CD4-positive, alpha-beta T cell treated with Interleukin-1 beta for 1 hour (primary cell): Measurements from ENCODE around the gene MRPL50.
"Not testable (repeated sequence)": the region's sequence is repeated elsewhere in the genome, so short reads cannot be mapped to it uniquely, and the experiment has no call there.

Experiments
- DNase-seq, 2 donors: peaks; one replicate each; pipeline ENCODE4 v3.0.0-alpha.2; 2020 to 2022

MRPL50 gene

GRCh38 chr9:101417389-101417788 lies 19.0 kb upstream of the MRPL50 start:
- DNase-seq = no peak

- no peak for DNase-seq
Measured at GRCh38 chr9:101415578-101415977, 17.2 kb upstream of the MRPL50 start.

- no peak for DNase-seq
Measured at GRCh38 chr9:101414839-101415238, 16.4 kb upstream of the MRPL50 start.

- no peak for DNase-seq
Measured at GRCh38 chr9:101409079-101409477, 10.7 kb upstream of the MRPL50 start.

GRCh38 chr9:101408374-101409078 lies 10.1 kb upstream of the MRPL50 start:
- DNase-seq = no peak

- DNase-seq = no peak
Measured at GRCh38 chr9:101403516-101404285, 5.3 kb upstream of the MRPL50 start.

- no peak for DNase-seq
Measured at GRCh38 chr9:101400120-101400519, 1.7 kb upstream of the MRPL50 start.

- DNase-seq = no peak
Measured at GRCh38 chr9:101399643-101399970, 1.2 kb upstream of the MRPL50 start.

GRCh38 chr9:101398930-101399642 lies 668 bp upstream of the MRPL50 start:
- DNase-seq = no peak

- DNase-seq = no peak
Measured at GRCh38 chr9:101397746-101398067, 711 bp downstream of the MRPL50 start.

GRCh38 chr9:101394687-101395086 lies 3.7 kb downstream of the MRPL50 start:
- DNase-seq = no peak

GRCh38 chr9:101393135-101393534 lies 5.3 kb downstream of the MRPL50 start:
- DNase-seq = no peak

GRCh38 chr9:101388507-101388993 lies 9.9 kb downstream of the MRPL50 start:
- no peak for DNase-seq

- DNase-seq = peak in 1 of 2 donors; percentile 48
Measured at GRCh38 chr9:101387871-101388506, 10.4 kb downstream of the MRPL50 start.

GRCh38 chr9:101384873-101385536 lies 13.4 kb downstream of the MRPL50 start, which contains the start of gene BAAT:
Gene BAAT, minus strand, starts transcription at chr9:101385006. Its CDS starts 13,602 bp downstream, at chr9:101371404.
- not testable (repeated sequence) for DNase-seq

GRCh38 chr9:101383361-101383760 lies 15.1 kb downstream of the MRPL50 start:
- DNase-seq = no peak

- no peak for DNase-seq
Measured at GRCh38 chr9:101381833-101382342, 16.5 kb downstream of the MRPL50 start.

- DNase-seq = no peak
Measured at GRCh38 chr9:101381118-101381517, 17.3 kb downstream of the MRPL50 start.

- no peak for DNase-seq
Measured at GRCh38 chr9:101380295-101380694, 18.1 kb downstream of the MRPL50 start.

GRCh38 chr9:101376111-101376848 lies 22.1 kb downstream of the MRPL50 start:
- no peak for DNase-seq

- DNase-seq = no peak
Measured at GRCh38 chr9:101375546-101375945, 22.9 kb downstream of the MRPL50 start.
